KMS-11 (cell line): ENCODE measurements around the gene FBXO24.
A peak's percentile ranks its signal among the peaks of the same experiment; 100 is the strongest.

ENCODE experiments used
- H2AFZ ChIP-seq: fragments of 200-600 bp; sonication (generic); 2 replicates; pipeline ENCODE4 v1.6.1; 2016; ENCODE audit warnings: antibody characterized with exemption, mixed run types, low read depth
- H3K27ac ChIP-seq: fragments of 200-600 bp; sonication (generic); 2 replicates; pipeline ENCODE4 v1.6.1; 2016; ENCODE audit warnings: mild to moderate bottlenecking, mixed run types
- H3K27me3 ChIP-seq: fragments of 200-600 bp; sonication (generic); 2 replicates; pipeline ENCODE4 v1.6.1; 2017; ENCODE audit warnings: mild to moderate bottlenecking, low read depth, mixed run types, moderate library complexity; ENCODE audit not compliant: insufficient read depth
- H3K36me3 ChIP-seq: fragments of 200-600 bp; sonication (generic); 2 replicates; pipeline ENCODE4 v1.6.1; 2017; ENCODE audit warnings: mild to moderate bottlenecking, mixed run types; ENCODE audit not compliant: insufficient read depth
- H3K4me1 ChIP-seq: fragments of 200-600 bp; sonication (generic); 2 replicates; pipeline ENCODE4 v1.6.1; 2016; ENCODE audit warnings: mild to moderate bottlenecking, low read depth, mixed run types; ENCODE audit not compliant: poor library complexity, severe bottlenecking
- H3K4me2 ChIP-seq: fragments of 200-600 bp; sonication (generic); 2 replicates; pipeline ENCODE4 v1.7.0; 2016; ENCODE audit warnings: mild to moderate bottlenecking, mixed run types
- H3K4me3 ChIP-seq: fragments of 200-600 bp; sonication (generic); IDR thresholded peaks from 2 replicates; pipeline ENCODE4 v1.6.1; 2017; ENCODE audit warnings: low read depth, low read length, mixed read lengths; ENCODE audit not compliant: insufficient read depth
- H3K79me2 ChIP-seq: fragments of 200-600 bp; sonication (generic); 2 replicates; pipeline ENCODE4 v1.6.1; 2016; ENCODE audit warnings: low read depth, mixed run types; ENCODE audit not compliant: insufficient read depth
- H3K9ac ChIP-seq: fragments of 200-600 bp; sonication (generic); 2 replicates; pipeline ENCODE4 v1.6.1; 2016; ENCODE audit warnings: mild to moderate bottlenecking, mixed run types
- H4K20me1 ChIP-seq: fragments of 200-600 bp; sonication (generic); 2 replicates; pipeline ENCODE4 v1.6.1; 2016; ENCODE audit warnings: mild to moderate bottlenecking, mixed run types; ENCODE audit not compliant: insufficient read depth
- TF ChIP-seq, protein P1 (sequence below): fragments of 200-600 bp; sonication (generic); conservative IDR thresholded peaks from 2 replicates; pipeline ENCODE4 v1.6.1; 2017; ENCODE audit warnings: low read depth, mild to moderate bottlenecking, antibody characterized with exemption, low read length, moderate library complexity, mixed read lengths

Gene FBXO24

DNA sequence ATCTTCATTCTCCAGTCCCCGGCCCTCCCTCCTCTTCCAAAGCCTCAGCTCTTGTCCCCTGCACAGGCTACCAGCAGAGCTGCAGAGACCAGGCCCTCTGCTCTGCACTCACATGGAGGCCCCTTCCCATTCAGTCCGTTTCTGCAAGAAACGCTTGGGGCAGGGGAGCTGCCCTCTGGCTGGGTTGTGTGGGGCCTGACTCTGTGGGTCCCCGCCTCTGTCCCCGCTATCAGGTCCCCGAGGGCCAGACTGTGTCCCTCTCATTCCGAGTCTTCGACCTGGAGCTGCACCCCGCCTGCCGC lies 17.5 kb downstream of the FBXO24 start:
- peak overlapping the region; percentile 25; the same call in 1 of the 2 replicates for H3K9ac ChIP-seq

DNA sequence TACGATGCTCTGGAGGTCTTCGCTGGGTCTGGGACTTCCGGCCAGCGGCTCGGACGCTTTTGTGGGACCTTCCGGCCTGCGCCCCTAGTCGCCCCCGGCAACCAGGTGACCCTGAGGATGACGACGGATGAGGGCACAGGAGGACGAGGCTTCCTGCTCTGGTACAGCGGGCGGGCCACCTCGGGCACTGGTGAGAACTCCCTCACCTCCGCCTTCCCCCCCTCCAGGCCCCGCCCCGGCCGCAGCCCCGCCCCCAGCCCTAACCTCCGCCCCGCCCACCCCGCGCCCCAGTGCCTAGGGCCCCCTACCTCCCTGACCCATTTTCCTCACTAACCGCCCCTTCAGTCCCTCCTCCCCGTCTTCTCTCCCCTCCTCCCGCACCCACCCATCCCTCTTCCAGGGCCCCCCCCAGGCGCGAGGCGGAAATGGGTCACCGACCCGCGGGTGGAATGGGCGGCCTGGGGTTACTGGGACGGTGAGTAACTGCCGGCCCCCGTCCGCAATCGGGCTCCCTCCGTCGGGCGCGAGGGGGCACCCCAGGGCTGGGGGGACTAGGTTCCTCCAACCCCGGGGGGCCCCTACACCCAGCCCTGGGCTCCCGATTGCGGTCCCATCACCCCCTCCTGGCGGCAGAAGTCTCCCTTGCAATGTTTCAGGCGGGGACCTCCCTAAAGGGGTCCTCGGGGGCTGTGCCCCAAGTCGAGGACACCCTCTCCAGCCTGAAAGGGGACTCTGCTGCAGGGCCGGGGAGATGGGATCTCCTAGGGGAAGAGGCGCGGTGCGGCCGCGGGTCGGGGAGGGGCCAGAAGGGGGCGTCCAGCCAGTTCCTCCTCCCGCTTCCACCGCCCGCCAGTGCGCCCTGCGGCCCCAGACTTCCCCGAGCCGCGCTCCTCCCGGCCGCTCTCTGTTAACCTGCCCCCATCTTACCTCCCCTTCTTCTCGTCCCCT lies 18.2 kb downstream of the FBXO24 start:
- H3K79me2 ChIP-seq = no peaks in the 10 kb centered on the region
- H3K4me1 ChIP-seq = peaks cover 11% of the 10 kb centered on the region
- H2AFZ ChIP-seq = peak overlapping the region; percentile 94
- no peaks in the 10 kb centered on the region for H4K20me1 ChIP-seq
- no peaks in the 10 kb centered on the region for H3K36me3 ChIP-seq
- H3K27me3 ChIP-seq = peaks cover 18% of the 10 kb centered on the region; the same call in 1 of the 2 replicates
- H3K9ac ChIP-seq = peak overlapping the region; percentile 37; the same call in 1 of the 2 replicates
- H3K4me2 ChIP-seq = peak overlapping the region; percentile 86
- TF ChIP-seq, protein P1, sequence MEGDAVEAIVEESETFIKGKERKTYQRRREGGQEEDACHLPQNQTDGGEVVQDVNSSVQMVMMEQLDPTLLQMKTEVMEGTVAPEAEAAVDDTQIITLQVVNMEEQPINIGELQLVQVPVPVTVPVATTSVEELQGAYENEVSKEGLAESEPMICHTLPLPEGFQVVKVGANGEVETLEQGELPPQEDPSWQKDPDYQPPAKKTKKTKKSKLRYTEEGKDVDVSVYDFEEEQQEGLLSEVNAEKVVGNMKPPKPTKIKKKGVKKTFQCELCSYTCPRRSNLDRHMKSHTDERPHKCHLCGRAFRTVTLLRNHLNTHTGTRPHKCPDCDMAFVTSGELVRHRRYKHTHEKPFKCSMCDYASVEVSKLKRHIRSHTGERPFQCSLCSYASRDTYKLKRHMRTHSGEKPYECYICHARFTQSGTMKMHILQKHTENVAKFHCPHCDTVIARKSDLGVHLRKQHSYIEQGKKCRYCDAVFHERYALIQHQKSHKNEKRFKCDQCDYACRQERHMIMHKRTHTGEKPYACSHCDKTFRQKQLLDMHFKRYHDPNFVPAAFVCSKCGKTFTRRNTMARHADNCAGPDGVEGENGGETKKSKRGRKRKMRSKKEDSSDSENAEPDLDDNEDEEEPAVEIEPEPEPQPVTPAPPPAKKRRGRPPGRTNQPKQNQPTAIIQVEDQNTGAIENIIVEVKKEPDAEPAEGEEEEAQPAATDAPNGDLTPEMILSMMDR = peak; percentile 78
- H3K27ac ChIP-seq = no peak overlapping the region
- no peak overlapping the region for H3K4me3 ChIP-seq

More for the DNA sequence above, 17.5 kb downstream of the FBXO24 start:
- Histone ChIP-seq H3K36me3 (no peaks in the 10 kb centered on the region), H3K4me3 (no peak overlapping the region), H4K20me1 (no peaks in the 10 kb centered on the region), H3K27me3 (peaks cover 20% of the 10 kb centered on the region; the same call in 1 of the 2 replicates), H3K4me1 (peaks cover 11% of the 10 kb centered on the region), H3K79me2 (no peaks in the 10 kb centered on the region), H3K27ac (no peak overlapping the region), H3K4me2 (peak overlapping the region; percentile 84), H2AFZ (peak overlapping the region; percentile 94)
- TF ChIP-seq, protein P1 = no peak

DNA sequence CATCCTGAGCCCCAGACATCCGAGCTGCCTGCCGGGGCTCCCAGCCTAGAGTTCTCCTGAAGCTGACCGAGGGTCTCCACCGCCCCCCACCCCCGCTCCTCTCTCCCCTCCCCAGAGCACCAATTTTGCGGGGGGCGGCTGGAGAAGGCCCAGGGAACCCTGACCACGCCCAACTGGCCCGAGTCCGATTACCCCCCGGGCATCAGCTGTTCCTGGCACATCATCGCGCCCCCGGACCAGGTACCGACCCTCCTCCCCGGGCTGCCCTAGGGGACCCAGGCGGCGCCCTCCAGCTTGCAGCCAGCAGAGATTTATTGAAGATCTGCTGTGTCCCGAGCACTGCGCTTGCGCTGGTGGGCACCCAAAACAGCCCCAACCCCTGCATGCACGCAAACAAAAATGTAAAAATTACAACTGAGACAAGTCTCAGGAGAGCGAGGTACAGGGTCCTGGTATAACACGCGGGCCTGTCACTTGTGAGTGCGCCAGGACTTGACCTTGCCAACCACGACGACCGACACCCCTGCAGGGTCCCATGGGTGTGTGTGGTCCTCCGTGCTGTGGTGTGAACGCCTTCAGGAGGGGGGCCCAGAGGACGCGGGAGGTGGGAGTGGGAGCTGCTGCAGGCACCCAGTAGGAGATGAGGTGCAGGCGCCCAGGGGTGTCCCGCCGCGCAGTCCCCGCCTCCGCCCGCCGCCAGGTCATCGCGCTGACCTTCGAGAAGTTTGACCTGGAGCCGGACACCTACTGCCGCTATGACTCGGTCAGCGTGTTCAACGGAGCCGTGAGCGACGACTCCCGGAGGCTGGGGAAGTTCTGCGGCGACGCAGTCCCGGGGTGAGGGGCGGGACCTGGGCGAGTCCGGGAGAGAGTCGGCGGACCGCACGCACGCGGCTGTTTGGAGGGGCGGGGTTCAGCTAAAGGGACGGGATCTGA lies 19.1 kb downstream of the FBXO24 start:
- Histone ChIP-seq H3K27ac (no peak overlapping the region), H3K36me3 (no peaks in the 10 kb centered on the region), H3K9ac (peak overlapping the region; percentile 37; the same call in 1 of the 2 replicates), H3K79me2 (no peaks in the 10 kb centered on the region), H3K4me2 (peak overlapping the region; percentile 86), H2AFZ (peak overlapping the region; percentile 78), H4K20me1 (no peaks in the 10 kb centered on the region), H3K4me3 (no peak overlapping the region), H3K27me3 (peaks cover 18% of the 10 kb centered on the region; the same call in 1 of the 2 replicates), H3K4me1 (peaks cover 11% of the 10 kb centered on the region)
- TF ChIP-seq, protein P1 = no peak

DNA sequence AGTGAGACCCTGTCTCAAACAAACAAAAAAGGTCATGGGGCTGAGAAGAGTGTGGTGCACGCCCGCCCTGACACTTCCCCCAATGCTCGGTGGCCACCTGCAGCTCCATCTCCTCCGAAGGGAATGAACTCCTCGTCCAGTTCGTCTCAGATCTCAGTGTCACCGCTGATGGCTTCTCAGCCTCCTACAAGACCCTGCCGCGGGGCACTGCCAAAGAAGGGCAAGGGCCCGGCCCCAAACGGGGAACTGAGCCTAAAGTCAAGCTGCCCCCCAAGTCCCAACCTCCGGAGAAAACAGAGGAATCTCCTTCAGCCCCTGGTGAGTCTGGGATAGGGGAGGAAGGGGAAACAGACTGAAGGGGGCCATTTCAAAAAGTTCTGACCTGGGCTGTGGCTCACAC lies 20.2 kb downstream of the FBXO24 start:
- Histone ChIP-seq H2AFZ (no peak overlapping the region), H3K27ac (no peak overlapping the region), H3K4me2 (no peak overlapping the region), H3K79me2 (no peaks in the 10 kb centered on the region), H3K36me3 (no peaks in the 10 kb centered on the region), H4K20me1 (no peaks in the 10 kb centered on the region), H3K27me3 (peaks cover 16% of the 10 kb centered on the region; the same call in 1 of the 2 replicates), H3K4me1 (peaks cover 11% of the 10 kb centered on the region), H3K9ac (no peak overlapping the region), H3K4me3 (no peak overlapping the region)
- TF ChIP-seq, protein P1 = no peak
